Upper lobe of right lung (tissue), 1 donor: Measurements from ENCODE around the gene GEMIN5. TPM values are rescaled to one million over a fixed set of nuclear protein-coding genes. Genes with fewer than 3 reads are reported as not detected.

Experiments used
- ATAC-seq: fragments of 200-7000 bp; cut with Tn5 transposase; one replicate; pipeline ENCODE4 v1.9.1; 2020; ENCODE audit warnings: mild to moderate bottlenecking, moderate library complexity
- DNase-seq: peaks from one replicate; pipeline ENCODE4 v3.0.0-alpha.2; 2020
- H3K27ac ChIP-seq: fragments of 200-600 bp; one replicate; pipeline ENCODE4 v1.8.0; 2022
- H3K27me3 ChIP-seq: fragments of 200-600 bp; one replicate; pipeline ENCODE4 v1.8.0; 2022; ENCODE audit warnings: mild to moderate bottlenecking
- H3K36me3 ChIP-seq: fragments of 200-600 bp; one replicate; pipeline ENCODE4 v1.8.0; 2022
- H3K4me1 ChIP-seq: fragments of 200-600 bp; one replicate; pipeline ENCODE4 v1.8.0; 2022
- H3K4me3 ChIP-seq: fragments of 200-600 bp; one replicate; pipeline ENCODE4 v1.8.0; 2022; ENCODE audit warnings: mild to moderate bottlenecking
- H3K9me3 ChIP-seq: fragments of 200-600 bp; one replicate; pipeline ENCODE4 v1.8.0; 2022
- intact Hi-C: fragments of 100-400 bp; cut with DNase I; formaldehyde crosslinking; loops from one replicate; pipeline ENCODE4 v1.11.0; 2022
- total RNA-seq: library from RNA; stranded (reverse); fragmentation: NEBNext Ultra II Directional; extraction: Animal tissue kit (Norgen Biotek cat#: 25700); gene quantifications from one replicate; pipeline ENCODE4 v1.2.1, GENCODE V29; 2021
- TF ChIP-seq, protein P1 (sequence below): fragments of 200-600 bp; IDR thresholded peaks from one replicate; pipeline ENCODE4 v1.8.0; 2022; ENCODE audit warnings: antibody characterized with exemption
- donor health status: DM: no; HTN: yes; CAD: no; lungs with severe emphysema.

GEMIN5 gene
- total RNA-seq, 1 donor from 2014 or later: 13.9 TPM

- ATAC-seq (no peak), DNase-seq (no peak)
- H3K36me3 ChIP-seq: peaks cover 82% of the 10 kb centered on the region
Measured at GRCh38 chr5:154901276-154901675, 36.7 kb downstream of the GEMIN5 start.

DNA sequence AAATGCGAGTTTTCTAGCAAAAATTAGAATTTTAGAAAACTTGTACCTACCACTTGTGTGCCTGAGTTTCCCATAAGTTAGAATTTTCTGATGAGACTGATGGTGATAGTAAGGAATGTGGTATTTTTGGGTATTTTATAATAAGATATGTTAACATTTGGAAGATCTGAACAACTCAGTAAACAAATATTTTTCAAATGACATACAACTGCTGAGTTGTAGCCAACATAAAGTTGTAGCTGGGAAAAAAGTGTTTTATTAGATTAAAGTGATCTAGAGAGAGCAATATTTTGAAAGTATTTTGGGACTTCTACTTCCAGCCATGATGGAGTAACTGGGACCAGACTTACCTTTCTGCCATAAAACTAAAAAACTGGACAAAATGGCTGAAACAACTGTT is 37.9 kb downstream of the GEMIN5 start:
- DNase-seq (no peak), ATAC-seq (no peak)
- Histone ChIP-seq H3K36me3 (peaks cover 84% of the 10 kb centered on the region), H3K4me1 (peaks cover 23% of the 10 kb centered on the region), H3K9me3 (no peaks in the 10 kb centered on the region), H3K27me3 (no peaks in the 10 kb centered on the region), H3K27ac (peak overlapping the region; percentile 75), H3K4me3 (no peak overlapping the region)
- intact Hi-C loops: no loop called here
- TF ChIP-seq, protein P1, sequence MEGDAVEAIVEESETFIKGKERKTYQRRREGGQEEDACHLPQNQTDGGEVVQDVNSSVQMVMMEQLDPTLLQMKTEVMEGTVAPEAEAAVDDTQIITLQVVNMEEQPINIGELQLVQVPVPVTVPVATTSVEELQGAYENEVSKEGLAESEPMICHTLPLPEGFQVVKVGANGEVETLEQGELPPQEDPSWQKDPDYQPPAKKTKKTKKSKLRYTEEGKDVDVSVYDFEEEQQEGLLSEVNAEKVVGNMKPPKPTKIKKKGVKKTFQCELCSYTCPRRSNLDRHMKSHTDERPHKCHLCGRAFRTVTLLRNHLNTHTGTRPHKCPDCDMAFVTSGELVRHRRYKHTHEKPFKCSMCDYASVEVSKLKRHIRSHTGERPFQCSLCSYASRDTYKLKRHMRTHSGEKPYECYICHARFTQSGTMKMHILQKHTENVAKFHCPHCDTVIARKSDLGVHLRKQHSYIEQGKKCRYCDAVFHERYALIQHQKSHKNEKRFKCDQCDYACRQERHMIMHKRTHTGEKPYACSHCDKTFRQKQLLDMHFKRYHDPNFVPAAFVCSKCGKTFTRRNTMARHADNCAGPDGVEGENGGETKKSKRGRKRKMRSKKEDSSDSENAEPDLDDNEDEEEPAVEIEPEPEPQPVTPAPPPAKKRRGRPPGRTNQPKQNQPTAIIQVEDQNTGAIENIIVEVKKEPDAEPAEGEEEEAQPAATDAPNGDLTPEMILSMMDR: no peak

More at GRCh38 chr5:154901276-154901675, 36.7 kb downstream of the GEMIN5 start:
- TF ChIP-seq, protein P1: no peak
- no peak overlapping the region for H3K4me3 ChIP-seq
- peaks cover 23% of the 10 kb centered on the region for H3K4me1 ChIP-seq
- intact Hi-C loops: no loop called here
- H3K9me3 ChIP-seq: no peaks in the 10 kb centered on the region
- no peaks in the 10 kb centered on the region for H3K27me3 ChIP-seq
- H3K27ac ChIP-seq: no peak overlapping the region

GRCh38 chr5:154899151-154899816 is 38.7 kb downstream of the GEMIN5 start:
- H3K36me3 ChIP-seq: peaks cover 82% of the 10 kb centered on the region
- peak; percentile 75 for DNase-seq

DNA sequence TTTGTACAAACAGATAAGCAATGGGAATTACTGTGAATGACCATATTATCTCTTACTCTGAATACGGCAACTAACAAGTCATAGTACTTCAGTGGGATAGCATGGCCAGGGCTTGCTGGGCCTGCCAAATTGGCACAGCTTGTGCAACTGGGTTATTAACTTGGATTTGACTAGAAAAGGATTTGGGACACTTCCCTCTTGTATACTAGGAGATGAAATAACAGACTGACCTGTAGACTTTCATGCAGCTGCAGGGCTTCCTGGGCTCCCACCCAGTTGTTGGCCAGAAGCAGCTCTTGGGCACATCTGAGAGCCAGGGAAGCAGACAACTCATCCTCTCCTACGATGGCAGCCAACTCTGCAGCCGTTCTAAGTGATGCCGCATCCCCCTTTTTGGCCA is 39.8 kb downstream of the GEMIN5 start:
- H3K36me3 ChIP-seq: peaks cover 83% of the 10 kb centered on the region
- H3K9me3 ChIP-seq: no peaks in the 10 kb centered on the region
- peaks cover 23% of the 10 kb centered on the region for H3K4me1 ChIP-seq
- H3K27ac ChIP-seq: peak overlapping the region; percentile 75
- intact Hi-C loops: no loop called here
- ATAC-seq (no peak), DNase-seq (no peak)
- TF ChIP-seq, protein P1: no peak
- no peaks in the 10 kb centered on the region for H3K27me3 ChIP-seq
- no peak overlapping the region for H3K4me3 ChIP-seq

More at GRCh38 chr5:154899151-154899816, 38.7 kb downstream of the GEMIN5 start:
- Histone ChIP-seq H3K9me3 (no peaks in the 10 kb centered on the region), H3K4me1 (peaks cover 23% of the 10 kb centered on the region), H3K27ac (peak overlapping the region; percentile 75), H3K4me3 (no peak overlapping the region), H3K27me3 (no peaks in the 10 kb centered on the region)
- intact Hi-C loops: no loop called here
- peak; percentile 93 for ATAC-seq
- TF ChIP-seq, protein P1: no peak

DNA sequence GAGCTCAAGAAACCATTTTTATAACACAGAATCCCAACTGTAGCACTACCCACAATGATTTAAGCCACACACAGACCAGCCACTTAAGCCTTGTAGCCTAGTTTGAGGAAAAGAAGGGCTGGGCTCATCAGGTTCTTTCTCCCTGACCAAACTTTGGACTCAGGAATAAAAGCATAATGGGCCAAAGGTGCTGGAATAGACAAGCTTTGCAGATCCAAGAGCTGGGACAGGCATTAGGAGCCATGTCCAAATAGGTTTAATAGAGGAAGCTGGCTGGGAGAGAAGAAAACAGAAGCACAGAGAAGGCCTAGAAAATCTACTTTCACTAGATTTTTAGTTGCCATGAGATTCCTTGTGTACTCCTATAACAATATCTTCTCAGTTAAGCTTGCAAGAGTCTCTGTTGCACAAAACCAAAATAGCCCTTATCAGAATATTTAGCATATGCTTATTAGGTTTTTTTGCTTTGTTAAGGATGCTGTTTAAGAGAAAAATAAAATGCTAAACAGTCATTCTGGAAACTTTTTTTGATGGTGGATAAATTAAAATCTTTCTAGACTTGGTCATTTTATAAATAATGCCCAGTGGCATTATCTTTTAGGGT is 41.3 kb downstream of the GEMIN5 start:
- ATAC-seq (no peak), DNase-seq (no peak)
- H3K27me3 ChIP-seq: no peaks in the 10 kb centered on the region
- peaks cover 23% of the 10 kb centered on the region for H3K4me1 ChIP-seq
- peaks cover 78% of the 10 kb centered on the region for H3K36me3 ChIP-seq
- TF ChIP-seq, protein P1: no peak
- no peak overlapping the region for H3K27ac ChIP-seq
- intact Hi-C loops: no loop called here
- no peak overlapping the region for H3K4me3 ChIP-seq
- H3K9me3 ChIP-seq: no peaks in the 10 kb centered on the region
